Ovary (tissue), 9 donors: ENCODE results near the gene SEMA4D. TPM values are rescaled to one million over a fixed set of nuclear protein-coding genes. Genes with fewer than 3 reads are reported as not detected.

Experiments
- DNase-seq, 5 donors: peaks; one replicate each; pipeline ENCODE4 v3.0.0-alpha.2; 2019 to 2020
- H3K27ac ChIP-seq, 2 donors: fragments of 200-600 bp; one replicate each; pipeline versions ENCODE4 v1.5.1 to v1.8.0; 2019 to 2022
- H3K27me3 ChIP-seq: fragments of 200-600 bp; one replicate; pipeline ENCODE4 v1.8.0; 2022
- H3K36me3 ChIP-seq: fragments of 200-600 bp; sonication (generic); one replicate; pipeline ENCODE4 v1.5.1; 2019
- H3K4me1 ChIP-seq: one replicate; pipeline ENCODE4 v1.8.1; 2013; ENCODE audit warnings: mild to moderate bottlenecking, moderate library complexity; ENCODE audit not compliant: insufficient read depth
- H3K4me3 ChIP-seq: fragments of 200-600 bp; sonication (generic); one replicate; pipeline ENCODE4 v1.5.1; 2017
- H3K9me3 ChIP-seq, 2 donors: fragments of 200-600 bp in 1 of 2; sonication (generic) in 1 of 2; one replicate each; pipeline versions ENCODE4 v1.5.1 to v1.8.1; 2013 to 2019; ENCODE audit warnings: mild to moderate bottlenecking in 1 of 2, moderate library complexity in 1 of 2
- CTCF ChIP-seq, 3 donors: fragments of 450-650 bp in 2 of 3; fragments of 200-600 bp in 1 of 3; IDR thresholded peaks; one replicate each; pipeline versions ENCODE4 v1.5.1 to v1.8.0; 2016 to 2022; ENCODE audit warnings: antibody characterized with exemption in 3 of 3, mild to moderate bottlenecking in 1 of 3
- EP300 ChIP-seq: sonication (generic); formaldehyde crosslinking; IDR thresholded peaks from one replicate; pipeline ENCODE4 v1.6.1; 2017; ENCODE audit warnings: antibody characterized with exemption
- POLR2A ChIP-seq: fragments of 450-650 bp; IDR thresholded peaks from one replicate; pipeline ENCODE4 v1.6.1; 2017; ENCODE audit warnings: antibody characterized with exemption, mild to moderate bottlenecking, moderate library complexity
- WGBS, 3 donors: extraction: QIAGEN DNeasy Blood & Tissue Kit in 1 of 3; methylation state at CpG; one replicate each; pipeline versions ENCODE4 v1.1.5 to v1.1.7; 2013 to 2017; 5-methylcytosine and 5-hydroxymethylcytosine counted together
- intact Hi-C, 4 donors: fragments of 100-400 bp; cut with DNase I; formaldehyde crosslinking; loops; one replicate each; pipeline versions ENCODE4 v1.11.0 to v1.15.1; 2022 to 2023
- polyA plus RNA-seq, 2 donors: library from polyadenylated mRNA; stranded (reverse); fragments of 200-250 nt in 1 of 2; fragments of 350-450 nt in 1 of 2; fragmentation: Illumina TruSeq in 1 of 2; extraction: RNeasy Lipid Tissue Mini Kit (QIAGEN cat#74804) in 1 of 2; gene quantifications; one replicate each; pipeline ENCODE4 v1.2.3, GENCODE V29; 2013 to 2014
- total RNA-seq, 7 donors: library from RNA; depleted of rRNA in 2 of 7; stranded (reverse); fragments of >200 nt in 2 of 7; fragmentation: NEBNext Ultra II Directional in 3 of 7; extraction: Animal tissue kit (Norgen Biotek cat#: 25700) in 3 of 7; gene quantifications; one replicate each; pipeline versions ENCODE4 v1.1.0 to v1.2.4, GENCODE V29; 2016 to 2023
- donor health status: DM: no; HTN: no; CAD: no; lungs with moderate emphysema.
- donor health status: DM: no; HTN: no; CAD: no.
- donor health status: Bipolar disorder and iron deficiency.
- donor health status: DM: yes; HTN: yes; CAD: no.
- donor health status: DM: no; HTN: no; CAD: no.
- donor health status: DM: yes; HTN: yes; CAD: no.

Gene SEMA4D
- total and polyA plus RNA-seq, 9 donors, result 6.0 to 27.2 (median 16.7) TPM

GRCh38 chr9:89319015-89319905 lies 178.7 kb downstream of the SEMA4D start:
- intact Hi-C loops, result loop anchor here in 2 of 4 donors (10.0 kb wide), 2 partner anchors 786 to 934 kb away; partner anchors contain the start of gene SPIN1 (in 1 of the 2)
- no peak for TF ChIP-seq POLR2A
- no peak for TF ChIP-seq CTCF (IDR thresholded peaks at IDR 0.05)
- no peaks in the 10 kb centered on the region for H3K27me3 ChIP-seq
- 1 to 2% (median 2%) methylated on average over 13 of the region's 13 CpGs for WGBS, 3 donors
- H3K27ac ChIP-seq, result peak overlapping the region; percentile 99 to 100
- DNase-seq, result no peak
- H3K4me3 ChIP-seq, result peak overlapping the region; percentile 91
- H3K36me3 ChIP-seq, result no peaks in the 10 kb centered on the region
- H3K4me1 ChIP-seq, result peaks cover 9% of the 10 kb centered on the region
- no peaks in the 10 kb centered on the region for H3K9me3 ChIP-seq

- no peaks in the 10 kb centered on the region for H3K36me3 ChIP-seq
- peak; percentile 49 to 71 (median 62) for TF ChIP-seq CTCF (IDR thresholded peaks at IDR 0.05)
- TF ChIP-seq EP300, result peak; percentile 28
- peak; percentile 99 for TF ChIP-seq POLR2A
- peaks cover 7% of the 10 kb centered on the region for H3K4me1 ChIP-seq
- no peaks in the 10 kb centered on the region for H3K27me3 ChIP-seq
- H3K9me3 ChIP-seq, result no peaks in the 10 kb centered on the region
- DNase-seq, result peak; percentile 95 to 98 (median 97)
- peak within 1 kb of the TSS; percentile 99 to 100 for H3K27ac ChIP-seq
- WGBS, 3 donors, result 0% methylated on average over 69 to 91 of the region's 91 CpGs
- intact Hi-C loops, result loop anchor here in 2 of 4 donors (1.0 to 10.0 kb wide), 3 partner anchors 8 to 934 kb away; partner anchors contain the start of gene SPIN1 (in 1 of the 2)
- peak within 1 kb of the TSS; percentile 91 for H3K4me3 ChIP-seq
Measured at GRCh38 chr9:89318123-89319014, 179.5 kb downstream of the SEMA4D start, which contains the start of gene SECISBP2. TSS of gene SECISBP2 (plus strand) at chr9:89318500. CDS start at chr9:89318577, 77 bp downstream.

- intact Hi-C loops, result loop anchor here in 2 of 4 donors (10.0 kb wide), 2 partner anchors 788 to 932 kb away; partner anchors contain the start of gene SPIN1 (in 1 of the 2)
- peaks cover 6% of the 10 kb centered on the region for H3K4me1 ChIP-seq
- H3K4me3 ChIP-seq, result no peak overlapping the region
- H3K36me3 ChIP-seq, result no peaks in the 10 kb centered on the region
- no peaks in the 10 kb centered on the region for H3K27me3 ChIP-seq
- no peak overlapping the region for H3K27ac ChIP-seq
- no peaks in the 10 kb centered on the region for H3K9me3 ChIP-seq
- TF ChIP-seq CTCF (IDR thresholded peaks at IDR 0.05) (no peak), EP300 (no peak), POLR2A (no peak)
- no peak for DNase-seq
- 85 to 87% (median 85%) methylated on average over 4 of the region's 4 CpGs for WGBS, 3 donors
Measured at GRCh38 chr9:89317282-89317681, 180.6 kb downstream of the SEMA4D start.

GRCh38 chr9:89315482-89315881 lies 182.4 kb downstream of the SEMA4D start:
- Histone ChIP-seq H3K9me3 (no peaks in the 10 kb centered on the region), H3K4me1 (peaks cover 12% of the 10 kb centered on the region), H3K36me3 (no peaks in the 10 kb centered on the region), H3K4me3 (no peak overlapping the region), H3K27me3 (no peaks in the 10 kb centered on the region), H3K27ac (no peak overlapping the region)
- no peak for TF ChIP-seq CTCF (IDR thresholded peaks at IDR 0.05)
- DNase-seq, result no peak
- intact Hi-C loops, result loop anchor here in 2 of 4 donors (10.0 kb wide), 2 partner anchors 789 to 931 kb away; partner anchors contain the start of gene SPIN1 (in 1 of the 2)
